GM13976 (cell line): Measurements from ENCODE around the gene ATOH8.

Experiments
- DNase-seq: peaks from one replicate; pipeline ENCODE4 v3.0.0; 2012; ENCODE audit warnings: low spot score
- in situ Hi-C: fragments of 300-500 bp; cut with MboI; formaldehyde crosslinking; loops from one replicate; pipeline ENCODE4 v1.12.0; 2022; ENCODE audit warnings: low sequenced_read_pairs, mixed read lengths, inconsistent platforms; ENCODE audit not compliant: unreplicated experiment
- TF ChIP-seq, protein P1 (sequence below): IDR thresholded peaks from 2 replicates; pipeline ENCODE4 v1.5.1; 2012; ENCODE audit warnings: borderline replicate concordance, mild to moderate bottlenecking; ENCODE audit not compliant: insufficient read depth; ENCODE audit errors: extremely low read depth, missing control alignments, control extremely low read depth

Gene ATOH8

DNA sequence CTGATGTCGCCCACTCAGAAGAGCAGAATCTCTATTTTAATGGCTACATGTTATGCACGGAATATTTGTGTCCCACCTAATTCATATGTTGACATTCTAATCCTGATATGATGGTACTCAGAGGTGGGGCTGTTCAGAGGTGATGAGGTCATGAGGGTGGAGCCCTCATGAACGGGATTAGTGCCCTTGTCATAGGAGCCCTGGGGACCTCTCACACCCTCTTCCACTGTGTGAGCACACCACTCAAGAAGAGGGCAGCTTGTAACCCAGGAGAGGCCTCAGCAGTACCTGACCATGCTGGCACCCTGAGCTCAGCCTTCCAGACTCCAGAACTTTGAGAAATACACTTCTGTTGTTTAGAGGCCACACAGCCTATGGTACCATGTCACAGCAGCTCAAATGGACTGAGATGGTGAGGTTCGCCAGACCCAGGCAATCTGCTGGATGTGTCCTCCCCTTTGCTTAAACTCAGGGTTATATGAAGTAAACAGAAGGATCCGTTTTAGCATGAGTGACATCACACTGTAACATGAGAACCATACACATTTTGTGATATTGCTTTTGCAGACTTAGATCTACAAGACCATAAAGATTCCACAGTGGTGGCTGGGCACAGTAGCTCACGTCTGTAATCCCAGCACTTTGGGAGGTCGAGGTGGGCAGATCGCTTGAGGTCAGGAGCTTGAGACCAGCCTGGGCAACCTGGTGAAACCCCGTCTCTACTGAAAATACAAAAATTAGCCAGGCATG, 48.7 kb downstream of the ATOH8 start:
- TF ChIP-seq, protein P1, sequence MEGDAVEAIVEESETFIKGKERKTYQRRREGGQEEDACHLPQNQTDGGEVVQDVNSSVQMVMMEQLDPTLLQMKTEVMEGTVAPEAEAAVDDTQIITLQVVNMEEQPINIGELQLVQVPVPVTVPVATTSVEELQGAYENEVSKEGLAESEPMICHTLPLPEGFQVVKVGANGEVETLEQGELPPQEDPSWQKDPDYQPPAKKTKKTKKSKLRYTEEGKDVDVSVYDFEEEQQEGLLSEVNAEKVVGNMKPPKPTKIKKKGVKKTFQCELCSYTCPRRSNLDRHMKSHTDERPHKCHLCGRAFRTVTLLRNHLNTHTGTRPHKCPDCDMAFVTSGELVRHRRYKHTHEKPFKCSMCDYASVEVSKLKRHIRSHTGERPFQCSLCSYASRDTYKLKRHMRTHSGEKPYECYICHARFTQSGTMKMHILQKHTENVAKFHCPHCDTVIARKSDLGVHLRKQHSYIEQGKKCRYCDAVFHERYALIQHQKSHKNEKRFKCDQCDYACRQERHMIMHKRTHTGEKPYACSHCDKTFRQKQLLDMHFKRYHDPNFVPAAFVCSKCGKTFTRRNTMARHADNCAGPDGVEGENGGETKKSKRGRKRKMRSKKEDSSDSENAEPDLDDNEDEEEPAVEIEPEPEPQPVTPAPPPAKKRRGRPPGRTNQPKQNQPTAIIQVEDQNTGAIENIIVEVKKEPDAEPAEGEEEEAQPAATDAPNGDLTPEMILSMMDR = no peak
- in situ Hi-C loops = no loop called here
- no peak for DNase-seq

DNA sequence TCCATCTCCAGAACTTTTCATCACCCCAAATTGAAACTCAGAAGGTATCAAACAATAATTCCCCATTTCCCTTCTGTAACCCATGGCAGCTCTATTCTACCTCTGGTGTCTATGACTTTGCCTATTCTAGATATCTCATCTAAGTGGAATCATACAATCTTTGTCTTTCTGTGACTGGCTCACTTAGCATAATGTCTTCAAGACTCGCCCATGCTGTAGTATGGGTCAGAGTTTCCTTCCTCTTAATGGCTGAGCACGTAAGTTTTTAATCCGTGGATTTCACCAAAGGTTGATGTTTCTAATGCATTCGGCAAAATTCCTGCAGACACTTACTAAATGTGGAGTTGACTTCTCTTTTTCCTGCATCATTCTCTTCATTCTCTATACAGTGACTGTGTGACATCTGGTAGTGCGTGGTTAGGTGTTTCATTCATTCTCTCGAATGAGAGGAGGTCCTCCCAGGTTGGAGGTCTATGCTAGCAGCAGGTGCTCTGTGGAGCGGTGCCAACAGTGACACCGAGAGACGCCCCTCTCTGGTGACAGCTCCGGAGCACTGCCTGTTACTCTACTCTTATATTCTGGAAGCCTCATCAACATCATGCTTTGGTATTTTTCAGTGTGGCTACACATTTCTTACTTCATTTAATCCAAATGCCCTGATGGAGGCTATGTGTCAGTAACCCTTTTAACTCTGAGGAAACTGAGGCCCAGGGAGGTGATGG, 50.1 kb downstream of the ATOH8 start:
- in situ Hi-C loops = no loop called here

DNA sequence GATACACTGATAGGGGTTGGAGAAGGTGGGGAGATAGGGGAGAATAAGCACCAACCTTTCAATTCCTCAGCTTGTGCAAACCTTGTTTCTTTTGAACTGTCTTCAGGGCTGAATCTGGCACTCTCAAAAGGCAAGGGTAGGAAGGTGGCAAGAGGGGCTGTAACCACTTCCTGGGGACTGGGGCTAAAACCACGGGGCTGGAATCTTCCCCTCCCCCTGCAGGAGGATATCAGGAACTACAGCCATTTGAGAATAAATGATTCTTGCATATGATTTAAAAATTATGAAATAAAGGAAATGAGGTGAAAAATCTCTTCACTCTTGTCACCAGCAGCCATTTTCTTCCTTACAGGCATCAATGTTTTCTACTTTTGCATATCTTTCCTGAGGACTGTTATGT, 50.8 kb downstream of the ATOH8 start:
- no peak for DNase-seq
- TF ChIP-seq, protein P1 = no peak
- in situ Hi-C loops = no loop called here

More for the DNA sequence above, 50.1 kb downstream of the ATOH8 start:
- no peak for DNase-seq
- TF ChIP-seq, protein P1 = no peak

DNA sequence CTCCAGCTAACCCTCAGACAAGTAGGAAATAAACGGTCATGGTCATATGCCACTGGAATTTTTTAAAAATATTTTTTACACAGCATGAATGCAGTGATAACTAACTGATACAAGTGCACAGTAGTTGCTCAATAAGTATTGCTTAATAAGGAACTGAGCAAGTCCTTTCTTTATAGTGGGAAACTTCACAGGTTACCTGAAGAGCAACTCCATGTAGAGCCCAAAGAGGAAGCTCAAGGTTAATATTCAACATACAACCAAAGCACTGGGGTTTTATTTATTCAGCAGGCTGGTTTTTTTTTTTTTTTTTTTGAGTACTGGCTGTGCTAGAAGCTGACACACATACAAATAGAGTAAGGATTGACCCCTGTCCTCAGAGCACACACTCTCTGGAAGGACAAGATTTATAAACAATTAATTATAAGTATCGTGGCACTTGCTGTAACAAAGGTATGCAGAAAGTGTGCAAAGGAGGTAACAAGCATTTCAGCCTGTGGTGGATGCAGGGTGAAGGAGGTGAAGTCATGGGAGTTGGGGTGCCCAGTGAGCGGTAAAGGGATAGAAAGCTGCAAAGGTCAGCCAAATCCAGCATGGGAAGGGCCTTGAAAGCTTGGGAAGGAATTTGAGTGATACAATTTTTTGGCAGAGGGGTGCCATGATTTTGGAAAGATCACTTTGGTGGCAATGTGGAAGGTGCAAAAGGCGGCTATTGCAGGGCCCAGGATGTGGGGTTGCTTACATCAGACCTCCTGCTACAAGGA, 52.7 kb downstream of the ATOH8 start:
- in situ Hi-C loops = no loop called here
- DNase-seq = no peak
- TF ChIP-seq, protein P1 = no peak

DNA sequence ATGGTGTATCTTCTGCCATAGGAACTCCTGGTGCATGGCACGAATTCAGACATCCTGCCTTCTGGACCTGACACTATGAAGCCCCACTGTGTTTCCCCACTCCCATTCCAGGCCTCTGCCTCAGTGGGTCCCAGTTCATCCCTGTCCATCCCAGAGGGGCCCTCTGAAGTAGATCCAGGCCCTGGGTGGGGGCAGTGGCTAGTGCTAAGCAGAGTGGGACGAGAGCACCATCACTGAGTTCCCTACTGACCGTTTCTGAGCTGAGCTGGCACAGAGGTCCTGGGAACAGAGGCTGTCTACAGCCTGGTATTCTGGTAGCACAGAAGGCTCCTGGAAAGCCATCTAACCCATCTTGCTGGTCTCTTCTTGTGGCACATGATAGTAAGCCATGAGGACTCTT, 54.0 kb downstream of the ATOH8 start:
- in situ Hi-C loops = no loop called here
- TF ChIP-seq, protein P1 = no peak
- DNase-seq = no peak
